Lower lobe of right lung (tissue), 2 donors: Measurements from ENCODE around the gene MTMR2. TPM values are rescaled to one million over a fixed set of nuclear protein-coding genes. Genes with fewer than 3 reads are reported as not detected.

Experiments
- ATAC-seq, 2 donors: fragments of 200-7000 bp; cut with Tn5 transposase; one replicate each; pipeline ENCODE4 v1.9.1; 2020 to 2022; ENCODE audit warnings: mild to moderate bottlenecking in 2 of 2, moderate library complexity in 2 of 2
- DNase-seq: peaks from one replicate; pipeline ENCODE4 v3.0.0-alpha.2; 2020
- H3K27ac ChIP-seq: fragments of 200-600 bp; one replicate; pipeline ENCODE4 v1.8.0; 2022
- H3K27me3 ChIP-seq: fragments of 200-600 bp; one replicate; pipeline ENCODE4 v1.8.0; 2022; ENCODE audit warnings: low read depth
- H3K36me3 ChIP-seq: fragments of 200-600 bp; one replicate; pipeline ENCODE4 v1.8.0; 2022; ENCODE audit warnings: mild to moderate bottlenecking
- H3K4me1 ChIP-seq: fragments of 200-600 bp; one replicate; pipeline ENCODE4 v1.8.0; 2022
- H3K4me3 ChIP-seq: fragments of 200-600 bp; one replicate; pipeline ENCODE4 v1.8.0; 2022; ENCODE audit warnings: mild to moderate bottlenecking
- H3K9me3 ChIP-seq: fragments of 200-600 bp; one replicate; pipeline ENCODE4 v1.8.0; 2022
- CTCF ChIP-seq: fragments of 200-600 bp; IDR thresholded peaks from one replicate; pipeline ENCODE4 v1.8.0; 2022; ENCODE audit warnings: antibody characterized with exemption, mild to moderate bottlenecking
- intact Hi-C: fragments of 100-400 bp; cut with DNase I; formaldehyde crosslinking; loops from one replicate; pipeline ENCODE4 v1.11.0; 2022
- total RNA-seq: library from RNA; stranded (reverse); fragmentation: NEBNext Ultra II Directional; extraction: Animal tissue kit (Norgen Biotek cat#: 25700); gene quantifications from one replicate; pipeline ENCODE4 v1.2.1, GENCODE V29; 2021
- donor health status: DM: no; HTN: yes; CAD: no; lungs with severe emphysema.

MTMR2 gene
- total RNA-seq, 1 donor from 2014 or later, result 24.9 TPM

GRCh38 chr11:95913830-95914615 lies 9.9 kb downstream of the MTMR2 start:
- Histone ChIP-seq H3K4me1 (peaks cover 16% of the 10 kb centered on the region), H3K27ac (no peak overlapping the region), H3K4me3 (no peak overlapping the region), H3K27me3 (no peaks in the 10 kb centered on the region), H3K9me3 (no peaks in the 10 kb centered on the region), H3K36me3 (no peaks in the 10 kb centered on the region)
- no peak for ATAC-seq
- intact Hi-C loops, result no loop called here
- DNase-seq, result no peak
- TF ChIP-seq CTCF, result no peak

DNA sequence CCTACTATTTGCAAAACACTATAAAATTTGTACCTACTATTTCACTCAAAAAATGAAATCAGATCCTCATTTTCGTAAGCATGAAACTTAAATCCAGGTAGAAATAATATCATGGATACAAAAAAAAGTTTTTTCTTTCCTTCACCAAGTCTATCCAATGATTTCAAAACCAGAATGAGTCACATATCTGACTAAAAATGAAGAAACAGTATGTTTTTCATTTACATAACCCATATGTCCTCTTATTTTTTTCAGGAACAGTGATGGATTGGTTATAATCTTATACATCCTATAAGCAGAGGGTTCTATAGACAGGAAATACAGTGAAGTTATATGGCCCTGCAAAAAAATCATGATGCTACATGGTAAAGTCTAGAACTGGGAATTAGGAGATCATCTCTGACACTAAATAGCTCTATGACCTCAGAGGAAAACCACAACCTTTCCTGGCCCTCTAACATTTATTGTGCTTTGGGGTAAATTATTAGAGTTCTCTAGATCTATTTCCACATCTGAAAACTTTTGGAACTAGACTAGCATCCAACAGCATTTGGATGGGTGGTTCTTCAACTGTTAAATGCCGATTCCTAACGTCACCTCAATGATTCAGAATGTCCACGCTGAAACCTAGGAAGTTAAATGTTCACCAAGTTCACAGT lies 10.9 kb downstream of the MTMR2 start:
- Histone ChIP-seq H3K27me3 (no peaks in the 10 kb centered on the region), H3K9me3 (no peaks in the 10 kb centered on the region), H3K4me3 (no peak overlapping the region), H3K4me1 (peaks cover 16% of the 10 kb centered on the region), H3K27ac (no peak overlapping the region), H3K36me3 (no peaks in the 10 kb centered on the region)
- no peak for TF ChIP-seq CTCF
- ATAC-seq (no peak), DNase-seq (no peak)
- intact Hi-C loops, result no loop called here

- Histone ChIP-seq H3K4me3 (no peak overlapping the region), H3K27ac (no peak overlapping the region), H3K4me1 (peaks cover 16% of the 10 kb centered on the region), H3K27me3 (no peaks in the 10 kb centered on the region), H3K36me3 (no peaks in the 10 kb centered on the region), H3K9me3 (no peaks in the 10 kb centered on the region)
- DNase-seq (no peak), ATAC-seq (no peak)
- intact Hi-C loops, result no loop called here
- TF ChIP-seq CTCF, result no peak
Measured at GRCh38 chr11:95911369-95911759, 12.5 kb downstream of the MTMR2 start.

- Histone ChIP-seq H3K9me3 (no peaks in the 10 kb centered on the region), H3K36me3 (no peaks in the 10 kb centered on the region), H3K4me3 (no peak overlapping the region), H3K27ac (no peak overlapping the region), H3K27me3 (no peaks in the 10 kb centered on the region), H3K4me1 (peaks cover 16% of the 10 kb centered on the region)
- no peak for DNase-seq
- TF ChIP-seq CTCF, result no peak
- ATAC-seq, result no peak
- intact Hi-C loops, result no loop called here
Measured at GRCh38 chr11:95910638-95911368, 13.1 kb downstream of the MTMR2 start.

GRCh38 chr11:95908826-95909225 lies 15.1 kb downstream of the MTMR2 start:
- TF ChIP-seq CTCF, result no peak
- ATAC-seq, result no peak
- Histone ChIP-seq H3K36me3 (no peaks in the 10 kb centered on the region), H3K27ac (no peak overlapping the region), H3K4me3 (no peak overlapping the region), H3K4me1 (no peaks in the 10 kb centered on the region), H3K9me3 (no peaks in the 10 kb centered on the region), H3K27me3 (no peaks in the 10 kb centered on the region)
- intact Hi-C loops, result no loop called here
- no peak for DNase-seq
